Activated naive CD4-positive, alpha-beta T cell treated with Interleukin-2 at 50 U/mL for 16 hours (primary cell): ENCODE results near the gene CDHR5.

ENCODE experiments used
- DNase-seq: peaks from one replicate; pipeline ENCODE4 v3.0.0-alpha.2; 2020

The CDHR5 gene

GRCh38 chr11:620935-621814, 3.6 kb downstream of the CDHR5 start:
- DNase-seq: no peak

GRCh38 chr11:620201-620600, 4.6 kb downstream of the CDHR5 start:
- no peak for DNase-seq

GRCh38 chr11:619628-620050, 5.1 kb downstream of the CDHR5 start:
- no peak for DNase-seq

- DNase-seq: no peak
These were observed 5.7 kb downstream of the CDHR5 start for GRCh38 chr11:618856-619627.

- DNase-seq: no peak
These were observed 6.7 kb downstream of the CDHR5 start for GRCh38 chr11:617912-618682.

GRCh38 chr11:617199-617911, 7.4 kb downstream of the CDHR5 start:
- no peak for DNase-seq

- no peak for DNase-seq
These were observed 8.2 kb downstream of the CDHR5 start for GRCh38 chr11:616320-617198.

GRCh38 chr11:615504-616319, 9.0 kb downstream of the CDHR5 start, which contains the start of gene IRF7:
TSS of gene IRF7 (minus strand) at chr11:615950. CDS start at chr11:615364, 586 bp downstream.
- DNase-seq: peak; percentile 86

GRCh38 chr11:614623-615503, 9.9 kb downstream of the CDHR5 start:
- DNase-seq: no peak

- DNase-seq: no peak
These were observed 10.6 kb downstream of the CDHR5 start for GRCh38 chr11:614021-614622.

GRCh38 chr11:613369-613968, 11.3 kb downstream of the CDHR5 start:
- DNase-seq: peak; percentile 76

GRCh38 chr11:612961-613300, 11.8 kb downstream of the CDHR5 start:
- DNase-seq: no peak

- DNase-seq: no peak
These were observed 12.4 kb downstream of the CDHR5 start for GRCh38 chr11:612201-612960.

- no peak for DNase-seq
These were observed 13.5 kb downstream of the CDHR5 start for GRCh38 chr11:611001-611996.

GRCh38 chr11:610146-610801, 14.5 kb downstream of the CDHR5 start:
- no peak for DNase-seq

GRCh38 chr11:609341-609811, 15.4 kb downstream of the CDHR5 start:
- no peak for DNase-seq
